GM12892 (cell line): Measurements from ENCODE around the gene OPCML.

Source experiments
- POLR2A ChIP-seq: IDR thresholded peaks from 2 replicates; pipeline ENCODE4 v1.6.1; 2011; ENCODE audit warnings: low read depth, low read length, control low read depth
- POLR2AphosphoS5 ChIP-seq: IDR thresholded peaks from 2 replicates; pipeline ENCODE4 v1.6.1; 2011; ENCODE audit warnings: low read depth, low read length, control low read depth
- TAF1 ChIP-seq: IDR thresholded peaks from 2 replicates; pipeline ENCODE4 v1.6.1; 2011; ENCODE audit warnings: low read depth, mild to moderate bottlenecking, control low read depth, low read length, borderline replicate concordance

DNA sequence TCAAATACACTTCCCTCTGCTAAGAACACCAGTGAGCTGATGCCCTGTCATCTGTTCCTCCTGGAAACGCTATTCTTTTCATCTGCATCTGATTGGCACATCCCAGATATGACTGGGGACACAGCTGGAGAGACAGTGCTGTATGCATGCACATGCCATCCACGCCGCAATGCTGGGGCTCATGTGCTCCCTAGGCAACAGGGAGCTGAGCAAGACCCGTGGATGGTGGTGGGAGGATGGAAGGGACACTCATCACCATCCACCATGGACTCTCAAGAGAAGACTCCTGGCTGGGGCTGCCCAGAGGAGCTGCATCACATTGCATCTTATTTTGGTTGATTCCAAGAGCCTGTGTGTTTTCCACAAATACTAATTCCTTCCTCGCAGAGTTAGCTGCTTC is 534.9 kb downstream of the OPCML start:
- no peak for TF ChIP-seq POLR2A
- no peak for TF ChIP-seq POLR2AphosphoS5
- no peak for TF ChIP-seq TAF1
